Measurements from ENCODE around the gene RANBP3L.

RANBP3L gene

DNA sequence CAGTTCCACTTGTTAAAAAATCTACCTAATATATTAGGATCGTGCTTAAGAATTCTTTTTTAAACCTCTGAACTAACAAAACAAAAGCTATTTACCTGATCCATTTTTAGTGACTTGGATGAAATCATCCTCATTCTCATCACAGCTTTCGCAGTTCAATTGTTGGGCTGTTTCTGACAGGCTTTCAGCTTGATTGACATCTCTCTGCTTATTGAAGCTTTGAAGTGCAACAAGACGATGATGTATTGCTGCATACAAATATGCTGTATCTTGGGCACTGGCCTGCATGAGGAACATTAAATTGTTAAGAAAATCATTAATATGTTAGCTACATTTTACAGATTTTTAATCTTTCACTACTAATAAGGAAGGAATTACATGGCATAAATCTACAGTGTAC is 50.5 kb downstream of the RANBP3L start:
- Mint-ChIP-seq H3K9me3 (no peaks in the 10 kb centered on the region), H3K27me3 (ENCODE audit: low read depth) (no peaks in the 10 kb centered on the region), H3K4me3 (no peak overlapping the region), H3K27ac (no peak overlapping the region), H3K36me3 (ENCODE audit: low read depth) (no peaks in the 10 kb centered on the region), H3K4me1 (peaks cover 9% of the 10 kb centered on the region)
- TF ChIP-seq, protein P1, sequence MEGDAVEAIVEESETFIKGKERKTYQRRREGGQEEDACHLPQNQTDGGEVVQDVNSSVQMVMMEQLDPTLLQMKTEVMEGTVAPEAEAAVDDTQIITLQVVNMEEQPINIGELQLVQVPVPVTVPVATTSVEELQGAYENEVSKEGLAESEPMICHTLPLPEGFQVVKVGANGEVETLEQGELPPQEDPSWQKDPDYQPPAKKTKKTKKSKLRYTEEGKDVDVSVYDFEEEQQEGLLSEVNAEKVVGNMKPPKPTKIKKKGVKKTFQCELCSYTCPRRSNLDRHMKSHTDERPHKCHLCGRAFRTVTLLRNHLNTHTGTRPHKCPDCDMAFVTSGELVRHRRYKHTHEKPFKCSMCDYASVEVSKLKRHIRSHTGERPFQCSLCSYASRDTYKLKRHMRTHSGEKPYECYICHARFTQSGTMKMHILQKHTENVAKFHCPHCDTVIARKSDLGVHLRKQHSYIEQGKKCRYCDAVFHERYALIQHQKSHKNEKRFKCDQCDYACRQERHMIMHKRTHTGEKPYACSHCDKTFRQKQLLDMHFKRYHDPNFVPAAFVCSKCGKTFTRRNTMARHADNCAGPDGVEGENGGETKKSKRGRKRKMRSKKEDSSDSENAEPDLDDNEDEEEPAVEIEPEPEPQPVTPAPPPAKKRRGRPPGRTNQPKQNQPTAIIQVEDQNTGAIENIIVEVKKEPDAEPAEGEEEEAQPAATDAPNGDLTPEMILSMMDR (IDR thresholded peaks at IDR 0.05; ENCODE audit: unreplicated experiment in 3 of 3): no peak

DNA sequence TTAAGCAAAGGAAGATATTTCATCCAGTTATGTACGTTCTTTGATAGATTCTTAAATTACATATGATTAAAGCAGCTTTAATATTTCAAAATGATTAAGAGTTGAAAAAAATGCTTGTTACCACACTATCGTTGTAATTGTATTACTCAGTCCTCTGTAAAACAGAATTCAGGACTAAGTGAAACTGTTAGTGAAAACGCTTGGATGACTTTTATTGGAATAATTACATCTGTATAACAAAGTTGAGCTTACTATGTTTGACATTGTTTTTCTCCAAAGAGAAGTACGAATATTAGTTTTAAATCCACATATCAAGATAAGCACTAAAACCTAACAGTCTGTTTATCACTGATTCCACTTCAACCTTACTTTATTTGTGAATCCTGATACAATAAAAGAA is 51.3 kb downstream of the RANBP3L start:
- H3K27ac Mint-ChIP-seq: no peak overlapping the region
- TF ChIP-seq, protein P1 (IDR thresholded peaks at IDR 0.05; ENCODE audit: unreplicated experiment in 3 of 3): no peak
- peaks cover 9% of the 10 kb centered on the region for H3K4me1 Mint-ChIP-seq
- H3K27me3 Mint-ChIP-seq (ENCODE audit: low read depth): no peaks in the 10 kb centered on the region
- H3K9me3 Mint-ChIP-seq: no peaks in the 10 kb centered on the region
- no peak overlapping the region for H3K4me3 Mint-ChIP-seq
- no peaks in the 10 kb centered on the region for H3K36me3 Mint-ChIP-seq (ENCODE audit: low read depth)

DNA sequence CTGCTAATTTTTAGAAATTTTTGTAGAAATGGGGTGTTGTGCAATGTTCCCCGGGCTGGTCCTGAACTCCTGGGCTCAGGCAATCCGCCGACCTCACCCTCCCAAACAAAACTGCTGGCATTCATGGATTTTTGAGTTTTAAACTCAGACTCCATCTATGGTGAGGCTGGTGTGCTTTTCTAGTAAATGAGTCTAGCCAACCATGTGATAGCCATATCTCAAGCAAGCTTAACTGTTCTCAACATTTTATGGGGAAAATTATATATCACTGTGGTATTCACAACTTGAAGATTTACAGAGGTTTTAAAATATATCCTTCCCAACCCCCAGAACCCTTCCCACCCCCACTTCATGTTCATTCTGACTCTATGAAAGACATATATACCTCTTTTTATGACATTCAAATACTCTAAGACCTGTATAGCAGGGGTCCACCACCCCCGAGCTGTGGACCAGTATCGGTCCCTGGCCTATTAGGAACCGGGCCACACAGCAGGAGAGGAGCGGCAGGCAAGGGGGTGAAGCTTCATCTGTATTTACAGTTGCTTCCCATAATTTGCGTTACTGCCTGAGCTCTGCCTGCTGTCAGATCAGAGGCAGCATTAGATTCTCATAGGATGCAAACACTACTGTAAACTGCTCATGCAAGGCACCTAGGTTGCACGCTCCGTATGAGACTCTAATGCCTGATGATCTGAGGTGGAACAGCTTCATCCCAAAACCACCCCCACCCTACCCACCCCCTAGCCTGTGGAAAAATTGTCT is 55.5 kb downstream of the RANBP3L start:
- Mint-ChIP-seq H3K4me1 (peaks cover 15% of the 10 kb centered on the region), H3K4me3 (no peak overlapping the region), H3K27ac (no peak overlapping the region), H3K9me3 (no peaks in the 10 kb centered on the region), H3K27me3 (ENCODE audit: low read depth) (no peaks in the 10 kb centered on the region), H3K36me3 (ENCODE audit: low read depth) (no peaks in the 10 kb centered on the region)
- TF ChIP-seq, protein P1 (IDR thresholded peaks at IDR 0.05; ENCODE audit: unreplicated experiment in 3 of 3): no peak

DNA sequence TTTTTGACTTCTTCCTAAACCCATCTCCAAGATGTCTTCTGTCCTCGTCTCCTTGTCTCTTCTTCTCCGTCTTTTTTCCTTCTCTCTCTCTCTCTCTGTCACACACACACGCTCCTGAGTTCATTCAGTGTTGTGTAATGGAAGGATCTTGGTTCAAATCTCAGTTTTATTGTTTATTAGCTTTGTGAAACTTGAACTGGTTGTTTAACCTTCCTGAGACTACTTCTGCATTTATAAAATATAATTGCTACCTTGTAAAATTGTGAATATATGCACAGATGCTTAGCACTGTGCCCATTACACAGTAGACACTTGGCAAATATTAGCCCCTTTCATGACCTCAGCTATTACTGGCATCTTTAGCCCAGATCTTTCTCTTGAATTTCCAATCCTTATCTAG is 57.6 kb downstream of the RANBP3L start:
- Mint-ChIP-seq H3K27me3 (ENCODE audit: low read depth) (no peaks in the 10 kb centered on the region), H3K27ac (peak overlapping the region; percentile 93 to 99 (median 98)), H3K4me1 (peaks cover 32% of the 10 kb centered on the region), H3K4me3 (peak overlapping the region; percentile 77 to 90 (median 88)), H3K9me3 (no peaks in the 10 kb centered on the region), H3K36me3 (ENCODE audit: low read depth) (no peaks in the 10 kb centered on the region)
- TF ChIP-seq, protein P1 (IDR thresholded peaks at IDR 0.05; ENCODE audit: unreplicated experiment in 3 of 3): no peak

DNA sequence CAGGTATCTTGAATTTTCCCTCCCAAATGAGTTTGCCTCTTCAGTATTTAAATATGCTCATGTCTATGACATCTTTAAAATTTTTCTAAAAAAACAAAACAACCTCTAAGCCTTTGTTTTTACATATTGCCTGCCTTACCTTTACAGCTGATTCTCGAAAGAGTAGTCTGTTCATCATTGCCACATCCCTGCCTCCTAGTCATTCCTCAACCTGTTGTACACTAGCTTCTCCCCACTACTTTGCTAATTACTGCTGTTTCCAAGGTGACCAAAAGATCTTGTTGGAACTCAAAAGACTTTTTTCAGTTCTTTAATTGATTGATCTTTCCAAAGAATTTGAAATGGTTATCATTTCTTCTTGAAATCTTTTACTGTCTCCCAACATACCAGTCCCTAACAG is 58.0 kb downstream of the RANBP3L start:
- Mint-ChIP-seq H3K27me3 (ENCODE audit: low read depth) (no peaks in the 10 kb centered on the region), H3K36me3 (ENCODE audit: low read depth) (no peaks in the 10 kb centered on the region), H3K27ac (peak overlapping the region; percentile 93 to 99 (median 98)), H3K4me3 (peak overlapping the region; percentile 77 to 90 (median 88)), H3K4me1 (peaks cover 36% of the 10 kb centered on the region), H3K9me3 (no peaks in the 10 kb centered on the region)
- TF ChIP-seq, protein P1 (IDR thresholded peaks at IDR 0.05; ENCODE audit: unreplicated experiment in 3 of 3): no peak
